SK-N-MC (cell line): ENCODE data around the gene CNRIP1.

Experiments
- EZH2 ChIP-seq: fragments of 200-600 bp; sonication (generic); IDR thresholded peaks from one replicate; pipeline ENCODE4 v1.6.1; 2017; ENCODE audit warnings: antibody characterized with exemption
- POLR2AphosphoS5 ChIP-seq: IDR thresholded peaks from 2 replicates; pipeline ENCODE4 v1.6.1; 2012; ENCODE audit warnings: mild to moderate bottlenecking, low read depth, low read length, borderline replicate concordance

GRCh38 chr2:68291314-68291713 lies 28.4 kb downstream of the CNRIP1 start:
- no peak for TF ChIP-seq POLR2AphosphoS5
- TF ChIP-seq EZH2 = no peak
